ENCODE results near the gene ARIH1. TPM values are rescaled to one million over a fixed set of nuclear protein-coding genes. Genes with fewer than 3 reads are reported as not detected.

ARIH1 gene
- polyA plus RNA-seq, 1 donor: 133 TPM

DNA sequence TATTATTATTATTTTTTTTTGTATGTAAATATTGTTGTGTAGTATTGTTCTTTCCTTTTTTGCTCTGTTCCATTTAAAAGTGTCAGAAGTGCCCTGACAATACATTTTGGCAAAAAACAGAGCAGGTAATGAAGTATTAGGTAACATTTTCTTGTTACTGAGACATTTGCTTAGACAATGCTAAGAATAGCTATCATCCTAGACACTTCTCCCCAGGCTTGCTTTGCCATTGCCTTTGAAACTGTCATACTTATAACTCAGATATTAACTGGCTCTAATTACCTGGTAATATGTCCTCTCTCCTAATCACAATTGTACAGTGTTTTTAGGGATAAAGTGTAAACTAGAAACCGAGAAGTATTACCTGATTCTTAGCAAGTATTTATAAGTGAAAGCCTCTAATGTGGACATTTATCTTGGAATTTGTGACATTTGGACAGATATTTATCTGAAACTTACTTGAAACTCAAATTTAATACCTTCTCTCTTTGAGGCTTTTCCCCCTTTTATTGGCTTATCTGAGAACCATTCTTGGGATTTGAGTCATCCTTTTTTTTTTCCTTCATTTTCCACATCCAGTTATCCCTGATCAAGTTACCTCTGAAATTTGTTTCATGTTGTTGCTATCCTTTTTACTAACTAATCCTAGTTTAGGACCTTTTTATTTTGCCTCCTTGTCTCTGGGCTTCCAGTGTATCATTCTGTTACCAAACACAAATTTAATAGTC lies 13.1 kb downstream of the ARIH1 start:
- DNase-seq: no peak

DNA sequence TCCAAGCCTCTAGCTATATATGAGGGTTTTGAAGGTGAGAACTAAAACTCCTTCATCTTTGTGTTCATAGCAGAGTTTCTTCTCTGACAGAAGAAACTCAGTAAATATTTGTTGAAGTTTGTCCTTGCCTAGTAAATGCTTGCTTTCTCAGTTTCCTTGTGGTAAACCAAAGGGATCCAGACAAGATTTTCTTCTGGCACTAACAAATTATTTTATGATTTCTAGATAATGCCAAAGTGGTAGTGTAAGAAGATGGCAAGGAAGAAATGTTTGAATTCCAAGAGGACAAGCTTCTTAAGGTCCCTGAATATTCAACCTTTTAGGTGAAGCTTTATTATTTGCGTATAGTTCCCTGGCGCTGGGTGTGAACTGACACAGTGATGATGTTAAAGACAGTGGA lies 14.4 kb downstream of the ARIH1 start:
- no peak for DNase-seq

DNA sequence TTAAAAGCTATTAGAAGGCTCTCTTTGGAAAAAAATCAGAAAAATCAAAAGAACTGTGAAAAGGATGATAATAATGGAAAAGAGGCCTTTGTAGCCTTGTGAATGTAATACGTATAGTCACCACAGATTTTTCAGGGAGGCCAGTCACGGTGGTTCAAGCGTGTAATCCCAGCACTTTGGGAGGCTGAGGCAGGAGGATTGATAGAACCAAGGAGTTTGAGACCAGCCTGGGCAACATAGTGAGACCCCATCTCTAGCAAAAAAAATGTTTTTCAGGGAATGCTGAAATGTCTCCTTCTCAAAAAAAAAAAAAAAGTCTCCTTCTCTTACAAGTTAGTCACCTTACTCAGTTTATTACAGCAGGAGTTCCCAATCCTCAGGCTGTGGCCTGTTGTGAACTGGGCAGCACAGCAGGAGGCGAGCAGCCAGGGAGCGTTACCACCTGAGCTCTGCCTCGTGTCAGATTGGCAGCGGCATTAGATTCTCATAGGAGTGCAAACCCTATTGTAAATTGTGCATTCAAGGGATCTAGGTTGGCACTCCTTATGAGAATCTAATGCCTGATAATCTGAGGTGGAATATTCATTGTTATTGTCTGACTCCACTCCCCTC lies 15.9 kb downstream of the ARIH1 start:
- DNase-seq: no peak

DNA sequence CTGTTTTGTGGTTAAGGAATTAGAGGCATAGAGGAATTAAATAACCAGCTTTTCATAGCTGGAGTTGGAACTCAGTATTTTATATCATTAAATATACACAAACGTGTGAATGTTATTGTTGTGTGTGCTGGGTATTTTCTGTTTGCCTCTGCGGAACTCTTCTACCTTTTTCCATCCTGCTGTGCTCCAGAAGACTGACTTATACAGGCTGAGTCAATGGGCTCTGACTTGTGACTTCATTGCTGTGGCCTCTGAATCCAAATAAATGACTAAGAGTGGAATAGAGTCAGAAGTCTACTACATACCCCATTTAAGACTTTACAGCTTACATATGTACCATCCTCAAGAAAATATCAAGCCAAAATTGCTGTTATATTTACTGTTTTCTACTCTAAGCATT lies 17.6 kb downstream of the ARIH1 start:
- DNase-seq: no peak

DNA sequence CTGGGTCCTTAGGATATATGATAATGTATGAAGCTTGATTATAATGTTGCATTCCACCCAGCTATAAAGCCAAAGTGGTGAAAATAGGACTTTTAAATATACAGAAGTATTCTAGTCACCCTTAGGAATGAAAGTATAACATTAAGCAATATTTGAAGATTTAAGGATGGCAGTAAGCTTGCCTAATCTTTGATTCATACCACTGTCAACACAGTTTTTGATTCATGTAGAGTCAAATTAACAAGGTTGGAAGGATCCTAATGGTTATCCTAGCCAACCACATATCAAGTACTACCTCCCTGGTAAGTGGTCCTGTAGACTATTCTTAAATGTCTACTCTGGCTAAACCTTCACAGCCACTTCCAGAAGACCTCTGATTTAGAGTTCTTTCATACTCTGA lies 18.6 kb downstream of the ARIH1 start:
- DNase-seq: no peak

DNA sequence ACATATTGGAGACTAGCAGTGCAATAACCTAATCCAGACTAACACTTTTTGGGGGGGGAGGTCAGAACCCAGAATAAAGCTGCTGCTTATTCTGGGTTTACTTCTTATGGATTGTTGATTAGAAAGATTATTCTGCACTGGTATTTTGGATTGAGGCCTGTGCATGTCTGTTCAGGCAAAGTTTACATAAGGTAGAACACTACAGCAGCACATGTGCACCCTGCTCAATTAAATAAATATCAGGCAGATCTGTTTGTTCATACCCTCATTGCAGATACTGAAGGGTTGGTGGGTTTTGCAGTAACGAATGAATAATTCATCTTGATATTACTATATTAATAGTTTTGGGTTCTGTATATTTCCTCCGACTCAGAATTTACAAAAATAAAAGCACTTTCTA lies 19.1 kb downstream of the ARIH1 start:
- no peak for DNase-seq

DNA sequence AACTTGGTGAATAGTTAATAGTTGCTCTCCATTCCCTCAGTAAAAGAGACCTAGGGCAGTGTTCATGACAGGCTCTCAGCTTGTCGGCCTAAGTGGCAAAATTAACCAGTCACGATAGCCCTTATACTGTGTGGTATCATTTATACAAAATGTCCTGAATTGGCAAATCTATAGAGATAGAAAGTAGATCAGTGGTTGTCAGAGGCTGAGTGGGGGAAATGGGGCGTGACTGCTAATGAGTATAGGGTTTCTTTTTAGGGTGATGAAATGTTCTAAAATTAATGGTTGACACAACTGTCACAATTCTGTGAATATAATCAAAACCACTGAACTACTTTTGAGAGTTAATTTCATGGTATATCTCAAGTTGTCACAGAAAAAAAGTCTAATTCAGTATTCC lies 20.9 kb downstream of the ARIH1 start:
- no peak for DNase-seq

DNA sequence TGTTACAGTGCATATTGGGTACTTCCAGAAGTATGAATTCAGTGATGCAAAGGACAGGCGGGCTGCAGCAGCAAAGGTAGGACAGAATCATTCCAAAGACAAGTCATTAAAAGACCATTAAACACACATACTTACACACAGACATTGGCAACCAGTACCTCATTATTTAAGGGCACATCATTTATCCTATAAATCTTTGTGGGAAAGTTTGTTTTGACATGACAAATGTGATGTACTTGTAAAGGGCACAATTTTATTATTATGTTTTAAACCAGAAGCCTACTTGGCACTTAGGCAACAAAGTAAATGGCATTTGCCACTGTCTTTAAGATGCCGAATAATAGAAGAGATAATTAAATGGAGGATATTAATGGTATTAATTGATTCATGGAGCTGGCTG lies 22.7 kb downstream of the ARIH1 start:
- no peak for DNase-seq

DNA sequence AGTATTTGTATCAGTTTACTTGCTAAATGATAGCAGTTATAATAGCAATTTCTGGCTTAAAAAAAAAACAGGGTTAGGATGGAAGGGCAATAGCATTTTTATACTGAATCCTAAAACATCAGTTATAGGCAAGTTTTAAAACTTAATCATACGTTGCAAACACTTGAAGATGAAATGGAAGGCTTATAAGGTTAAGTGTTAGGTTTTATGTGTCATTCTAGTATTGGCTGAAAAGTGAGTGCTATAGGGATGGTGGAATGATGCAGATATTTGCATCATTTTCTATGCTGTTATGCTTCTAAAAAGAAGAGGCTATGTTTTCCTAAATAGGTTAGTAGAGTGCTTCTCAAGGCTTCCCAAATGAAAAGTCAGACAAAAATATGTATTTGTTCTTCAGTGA lies 23.3 kb downstream of the ARIH1 start:
- DNase-seq: no peak

DNA sequence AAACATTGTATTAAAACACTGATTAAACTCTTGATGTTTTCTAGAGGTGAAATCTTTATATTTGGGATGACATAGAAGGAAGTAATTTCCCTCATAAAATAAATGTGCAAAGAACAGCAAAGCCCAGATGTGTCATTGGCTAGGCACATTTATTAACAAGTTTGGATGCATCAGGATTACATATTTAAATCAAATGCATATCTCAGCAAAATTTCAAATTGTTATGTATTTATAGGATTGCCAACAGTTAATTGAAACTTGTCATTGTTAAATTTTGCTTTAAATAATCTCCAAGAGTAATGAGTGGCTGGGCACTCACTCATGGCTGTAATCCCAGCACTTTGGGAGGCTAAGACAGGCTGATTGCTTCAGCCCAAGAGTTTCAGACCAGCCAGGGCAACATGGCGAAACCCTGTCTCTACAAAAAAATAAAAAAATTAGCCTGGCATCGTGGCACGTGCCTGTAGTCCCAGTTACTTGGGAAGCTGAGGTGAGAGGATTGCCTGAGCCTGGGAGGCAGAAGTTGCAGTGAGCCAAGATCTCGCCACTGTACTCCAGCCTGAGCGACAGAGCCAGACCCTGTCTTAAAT lies 28.2 kb downstream of the ARIH1 start:
- DNase-seq: no peak

DNA sequence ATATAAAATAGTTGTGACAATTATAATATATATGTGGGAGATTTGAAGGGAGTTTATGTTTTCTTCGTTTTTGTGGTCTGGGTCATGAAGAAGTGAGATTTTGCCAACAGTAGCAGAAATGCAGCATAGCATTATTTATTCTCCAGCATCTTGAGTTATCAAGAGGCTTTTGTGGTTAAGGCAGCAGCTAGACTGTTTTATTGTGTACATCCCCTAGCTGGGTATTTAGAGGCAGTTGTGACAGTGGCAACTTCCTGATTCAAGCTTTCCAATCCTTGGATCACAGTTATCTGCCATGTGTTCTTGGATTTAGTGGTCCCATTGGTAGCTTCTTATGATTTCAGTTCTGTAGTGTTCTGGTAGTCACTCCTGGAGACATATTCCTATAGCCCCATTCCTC lies 29.0 kb downstream of the ARIH1 start:
- no peak for DNase-seq

DNA sequence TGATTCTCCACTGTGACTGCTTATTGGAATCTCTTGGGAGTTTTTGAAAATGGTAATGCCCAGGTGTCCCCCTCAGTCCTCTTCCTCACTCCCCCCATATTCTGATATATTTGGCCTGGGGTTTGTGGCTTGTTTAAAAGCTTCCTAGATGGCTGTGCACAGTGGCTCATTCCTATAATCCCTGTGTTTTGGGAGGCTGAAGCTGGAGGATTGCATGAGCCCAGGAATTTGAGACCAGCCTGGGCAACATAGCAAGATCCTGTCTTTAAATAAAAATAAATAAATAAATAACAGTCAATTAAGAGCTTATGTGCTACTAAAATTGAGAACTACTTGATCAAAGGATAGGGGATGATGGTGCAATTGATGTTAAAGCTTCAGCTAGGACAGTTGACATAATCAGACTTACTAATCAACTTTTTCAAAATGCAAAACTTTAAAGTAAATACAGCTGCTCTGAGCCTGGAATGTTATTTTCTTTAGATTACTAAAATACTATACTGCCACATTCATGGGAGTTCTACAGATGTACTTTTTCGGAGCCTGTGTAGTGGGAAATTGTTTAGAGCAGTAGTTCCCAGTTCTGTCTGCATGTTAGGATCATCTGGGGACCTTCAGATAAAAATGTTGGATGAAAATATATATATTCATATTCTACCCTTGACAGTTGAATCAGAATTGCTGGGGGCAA lies 33.4 kb downstream of the ARIH1 start:
- no peak for DNase-seq

DNA sequence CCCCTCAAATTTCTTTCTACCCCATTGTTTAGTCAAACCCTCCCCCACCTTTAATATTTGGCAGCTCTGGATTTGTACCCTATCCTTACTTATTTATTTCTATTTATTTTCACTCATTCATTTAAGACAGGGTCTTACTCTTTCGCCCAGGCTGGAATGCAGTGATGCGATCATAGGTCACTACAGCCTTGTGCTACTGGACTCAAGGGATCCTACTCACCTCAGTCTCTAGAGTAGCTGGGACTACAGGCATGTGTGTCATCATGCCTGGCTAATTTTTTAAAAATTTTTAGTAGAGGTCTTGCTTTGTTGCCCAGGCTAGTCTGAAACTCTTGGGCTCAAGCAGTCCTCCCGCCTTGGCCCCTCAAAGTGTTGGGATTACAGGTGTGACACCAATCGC lies 35.4 kb downstream of the ARIH1 start:
- DNase-seq: no peak

DNA sequence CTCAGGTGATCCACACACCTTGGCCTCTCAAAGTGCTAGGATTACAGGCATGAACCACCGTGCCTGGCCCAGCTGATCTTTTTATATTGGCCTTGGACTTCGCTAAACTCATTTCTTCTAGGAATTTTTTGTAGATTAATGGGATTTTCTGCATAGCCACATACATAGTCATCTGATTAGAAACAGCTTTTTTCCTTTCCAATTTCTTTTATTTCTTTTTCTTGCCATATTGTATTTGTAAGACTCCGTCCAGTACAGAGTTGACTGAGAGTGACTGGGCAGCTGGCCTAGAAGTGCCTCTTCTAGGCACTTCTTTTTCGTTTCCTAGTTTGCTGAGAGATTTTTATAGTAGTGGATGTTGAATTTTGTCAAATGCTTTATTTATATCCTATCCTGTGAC lies 37.4 kb downstream of the ARIH1 start:
- no peak for DNase-seq

DNA sequence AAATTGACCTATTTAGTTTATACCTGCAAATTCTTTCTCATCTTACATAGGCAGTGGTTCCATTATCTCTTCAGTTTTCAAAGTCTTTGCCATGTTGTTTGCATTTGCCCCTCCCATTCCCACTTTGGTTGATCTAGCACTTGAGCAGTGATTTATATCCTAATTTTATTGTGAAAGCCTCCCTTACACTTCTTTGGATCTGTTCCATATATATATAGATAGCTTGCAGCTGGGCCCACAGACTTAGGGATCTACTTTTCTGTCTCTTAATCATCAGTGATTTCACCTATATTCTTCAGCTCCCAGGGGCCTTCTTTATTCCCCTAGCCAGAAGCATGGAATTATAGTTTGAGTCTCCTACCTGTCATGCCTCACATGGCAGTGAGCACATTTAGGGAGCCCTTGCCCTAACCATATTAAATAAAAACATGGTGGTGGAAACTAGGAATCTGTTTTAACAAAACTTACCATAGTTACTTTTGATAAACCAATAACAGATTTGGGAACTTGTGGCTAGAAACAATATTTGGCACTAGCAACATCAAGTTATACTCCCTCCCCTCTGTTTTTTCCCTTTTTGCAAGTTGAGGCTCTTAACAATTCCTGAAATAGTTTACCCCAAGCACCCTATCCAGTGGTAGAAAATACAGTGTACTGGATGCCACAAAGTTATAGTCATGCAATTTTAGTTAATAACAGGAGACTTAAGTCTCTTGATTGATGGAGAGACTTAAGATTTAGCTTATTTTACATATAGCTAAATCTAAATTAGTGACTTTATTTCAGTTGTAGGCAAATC lies 41.7 kb downstream of the ARIH1 start:
- DNase-seq: no peak

DNA sequence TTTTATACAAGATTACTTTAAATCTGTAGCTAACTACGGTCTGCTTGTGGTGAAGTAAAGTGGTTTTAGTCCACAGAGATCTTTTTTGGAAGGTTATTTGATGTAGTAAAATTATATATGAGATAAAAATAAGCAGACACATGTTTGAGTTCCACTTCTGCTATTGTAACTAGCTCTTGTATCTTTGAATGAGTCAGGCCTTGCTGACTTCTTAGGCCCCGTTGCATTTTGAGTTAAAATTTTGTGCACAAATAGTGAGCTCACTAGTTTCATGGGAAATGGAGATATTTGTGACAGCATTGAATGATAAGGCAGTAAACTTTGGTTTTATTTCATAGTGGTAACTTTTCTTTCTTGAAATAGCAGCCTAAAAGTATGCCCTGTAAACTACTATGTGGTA lies 42.6 kb downstream of the ARIH1 start:
- DNase-seq: no peak

DNA sequence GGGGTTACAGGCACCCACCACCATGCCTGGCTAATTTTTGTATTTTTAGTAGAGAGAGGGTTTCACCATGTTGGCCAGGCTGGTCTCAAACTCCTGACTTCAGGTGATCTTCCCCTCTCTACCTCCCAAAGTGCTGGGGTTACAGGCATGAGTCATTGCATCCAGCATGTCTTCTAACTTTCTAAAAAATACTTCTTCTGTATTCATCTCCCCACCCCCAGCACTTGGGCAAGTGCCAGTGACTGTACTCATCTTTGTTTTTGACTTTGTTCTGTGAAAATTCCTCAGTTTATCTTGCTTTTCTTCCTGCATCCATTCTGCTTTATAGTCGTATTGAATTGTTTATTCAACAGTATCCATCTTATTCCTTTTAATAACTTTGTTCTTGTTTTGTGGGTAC lies 47.6 kb downstream of the ARIH1 start:
- DNase-seq: no peak

DNA sequence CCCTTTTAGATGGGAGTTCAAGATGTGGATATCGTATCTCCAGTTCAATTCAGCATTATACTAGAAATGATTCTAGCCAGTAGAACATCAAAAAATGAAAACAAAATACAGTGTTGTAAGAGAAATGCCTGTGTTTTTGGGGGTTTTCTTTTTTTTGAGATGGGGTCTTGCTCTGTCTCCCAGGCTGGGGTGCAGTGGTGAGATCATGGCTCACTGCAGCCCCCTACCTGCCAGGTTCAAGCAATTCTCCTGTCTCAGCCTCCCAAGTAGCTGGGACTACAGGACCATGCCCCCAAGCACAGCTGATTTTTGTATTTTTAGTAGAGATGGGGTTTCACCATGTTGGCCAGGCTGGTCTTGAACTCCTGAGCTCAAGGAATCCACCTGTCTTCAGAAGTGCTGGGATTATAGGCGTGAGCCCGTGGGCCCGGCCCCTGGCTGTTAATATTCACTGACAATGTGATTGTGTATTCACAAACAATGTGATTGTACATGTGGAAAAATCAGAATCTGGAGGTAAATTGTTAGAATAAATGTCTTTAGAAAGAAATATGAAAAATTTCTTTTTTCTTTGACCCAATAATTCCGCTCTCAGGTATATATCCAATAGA lies 59.0 kb downstream of the ARIH1 start:
- no peak for DNase-seq

DNA sequence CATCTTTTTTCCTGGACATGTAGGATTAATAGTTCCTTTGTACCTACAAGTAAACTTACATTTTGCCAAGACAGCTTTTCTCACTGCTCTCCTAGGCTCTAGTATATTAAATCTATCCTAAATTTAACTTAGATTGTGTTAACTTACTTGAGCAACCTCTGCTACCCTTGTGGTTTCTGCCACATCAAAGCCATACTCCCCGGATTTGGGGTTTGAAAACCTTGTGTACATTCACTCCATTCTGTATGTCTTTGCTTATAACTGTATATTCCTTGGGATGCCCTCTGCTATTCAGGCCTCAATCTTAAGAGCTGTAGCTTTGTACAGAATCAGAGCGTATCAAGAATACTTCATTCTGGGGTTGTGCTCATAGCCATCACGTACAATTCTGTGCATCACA lies 60.4 kb downstream of the ARIH1 start:
- DNase-seq: no peak

DNA sequence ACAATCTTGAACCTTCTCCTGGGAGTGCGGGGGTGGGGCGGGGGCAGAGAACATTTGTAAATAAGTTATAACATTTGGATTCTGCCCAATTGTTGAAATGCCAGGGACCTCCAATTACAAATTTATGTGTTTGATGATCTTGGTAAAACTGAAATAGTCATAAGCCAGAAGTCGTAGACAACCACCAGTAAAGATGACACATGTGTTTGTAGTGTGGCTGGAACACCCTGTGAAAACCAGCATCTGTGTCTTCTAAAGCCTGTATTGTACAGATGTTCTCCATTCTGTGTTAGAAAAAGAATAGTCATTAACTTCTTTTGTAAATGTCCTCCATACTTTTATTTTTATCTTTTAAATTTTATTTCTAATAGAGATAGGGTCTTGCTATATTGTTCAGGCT lies 61.8 kb downstream of the ARIH1 start:
- no peak for DNase-seq

DNA sequence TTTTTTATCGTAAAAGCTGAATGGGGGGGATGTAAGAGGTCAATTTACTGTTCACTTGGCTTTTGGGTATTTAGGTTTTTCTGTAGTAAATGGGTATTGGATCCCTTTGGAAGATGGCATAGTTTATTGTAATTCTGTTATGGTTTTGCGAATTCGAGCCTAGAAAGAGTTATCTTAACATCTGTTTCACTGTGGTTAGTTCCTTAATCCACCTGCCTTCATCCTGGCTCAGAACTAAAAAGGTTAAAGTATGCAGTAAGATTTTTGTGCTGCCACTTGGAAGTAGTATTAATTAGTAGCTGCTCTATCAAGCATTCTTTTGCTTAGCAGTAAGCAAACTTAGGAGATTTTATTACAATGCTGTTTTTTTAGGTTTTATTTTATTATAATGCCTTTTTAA lies 62.4 kb downstream of the ARIH1 start:
- DNase-seq: no peak

DNA sequence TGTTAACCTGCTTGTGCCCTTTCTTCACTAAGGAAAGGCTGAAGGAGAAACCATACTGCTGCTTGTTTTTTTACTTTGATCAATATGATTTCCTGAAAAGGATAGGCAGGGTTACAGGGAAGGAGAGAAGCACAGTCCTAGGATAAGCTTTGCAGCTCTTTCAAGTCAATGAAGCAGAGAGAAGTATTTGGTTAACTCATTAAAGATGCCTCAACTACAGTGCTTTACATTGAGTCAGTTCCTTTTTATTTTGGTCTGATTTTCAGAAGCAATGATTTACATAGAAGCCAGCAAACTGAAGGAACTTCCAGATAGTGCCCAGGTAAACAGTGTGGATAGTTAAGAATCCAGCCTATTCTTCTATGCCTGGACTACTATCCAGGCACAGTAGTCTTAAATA lies 64.8 kb downstream of the ARIH1 start:
- no peak for DNase-seq

Measured in hindlimb muscle (tissue), 1 donor.